HG02798 (cell line): ENCODE measurements around the gene ETNPPL.
"Not testable (repeated sequence)": the region's sequence is repeated elsewhere in the genome, so short reads cannot be mapped to it uniquely, and the experiment has no call there.

ENCODE experiments used
- ATAC-seq: cut with Tn5 transposase; IDR thresholded peaks from one replicate; pipeline ENCODE4 v1.9.1; 2021; ENCODE audit warnings: mild to moderate bottlenecking; ENCODE audit not compliant: unreplicated experiment, poor library complexity

ETNPPL gene

DNA sequence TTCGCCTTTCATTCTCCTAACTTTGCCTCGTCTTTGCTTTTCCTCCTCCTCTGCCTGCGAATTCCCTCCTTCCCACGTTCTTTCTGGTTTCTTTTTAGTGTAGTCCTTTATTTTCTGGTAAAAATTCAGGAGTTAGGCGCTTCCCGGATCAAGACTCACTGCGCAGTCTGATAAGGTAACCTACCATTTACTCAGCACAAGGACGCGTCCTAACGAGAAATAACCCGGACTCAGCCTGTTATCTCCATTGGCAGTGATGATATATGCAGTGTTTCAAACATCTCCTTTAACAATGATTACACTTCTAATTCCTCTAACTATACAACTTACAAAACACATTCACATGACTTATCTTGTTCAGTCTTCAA lies 357 bp upstream of the ETNPPL start:
- ATAC-seq = no peak

DNA sequence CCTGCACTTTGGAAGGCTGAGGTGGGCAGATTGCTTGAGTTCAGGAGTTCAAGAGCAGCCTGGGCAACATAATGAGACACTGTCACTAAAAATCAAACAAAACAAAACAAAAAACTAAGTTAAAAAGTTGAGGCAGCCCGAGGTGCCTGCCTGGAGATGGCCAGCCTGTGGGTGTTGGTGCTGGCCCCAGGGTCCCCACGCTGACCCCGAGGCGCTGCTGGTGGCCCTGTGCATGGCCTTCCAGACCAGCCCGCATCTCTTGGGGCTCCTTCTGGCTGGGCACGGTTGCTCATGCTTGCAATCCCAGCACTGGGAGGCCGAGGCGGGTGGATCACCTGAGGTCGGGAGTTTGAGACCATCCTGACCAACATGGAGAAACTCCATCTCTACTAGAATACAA lies 4.4 kb downstream of the ETNPPL start:
- ATAC-seq = no peak

DNA sequence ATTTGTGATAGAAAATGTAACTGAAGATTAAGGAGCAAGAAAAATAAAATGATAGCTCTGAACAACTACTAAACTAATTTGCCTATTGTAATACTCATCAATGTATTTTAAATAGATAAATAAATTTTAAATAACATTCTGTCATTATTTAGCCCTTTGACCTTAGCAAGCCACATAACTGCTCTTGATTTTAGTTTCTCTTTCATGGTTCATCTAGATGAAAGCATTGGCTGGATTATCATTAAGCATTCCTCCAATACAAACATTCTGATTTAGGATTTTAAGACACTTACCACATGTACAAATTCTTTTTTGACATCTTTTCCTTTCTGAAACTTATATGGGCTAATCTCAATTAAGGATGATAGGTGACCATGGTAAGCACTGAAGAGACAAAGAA lies 8.5 kb downstream of the ETNPPL start:
- no peak for ATAC-seq

DNA sequence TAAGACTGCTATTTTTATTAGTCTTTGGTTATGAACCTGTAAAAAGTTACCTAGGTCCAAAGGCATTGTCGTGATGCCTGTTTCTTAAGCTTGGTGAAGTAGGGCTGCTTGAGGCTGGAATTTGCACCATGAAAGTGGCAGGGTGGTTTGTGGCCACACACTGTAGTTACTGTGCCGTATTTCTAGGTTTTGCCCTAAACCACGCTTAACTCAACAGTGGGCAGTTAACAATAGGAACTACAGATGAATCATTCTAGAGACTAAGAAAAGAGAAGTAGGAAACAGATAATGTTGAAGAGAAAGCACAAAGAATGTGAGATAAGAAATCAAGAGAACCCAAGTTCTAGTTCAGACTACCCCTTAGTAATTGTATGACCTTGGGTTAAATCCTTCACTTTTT lies 11.5 kb downstream of the ETNPPL start:
- ATAC-seq = no peak

DNA sequence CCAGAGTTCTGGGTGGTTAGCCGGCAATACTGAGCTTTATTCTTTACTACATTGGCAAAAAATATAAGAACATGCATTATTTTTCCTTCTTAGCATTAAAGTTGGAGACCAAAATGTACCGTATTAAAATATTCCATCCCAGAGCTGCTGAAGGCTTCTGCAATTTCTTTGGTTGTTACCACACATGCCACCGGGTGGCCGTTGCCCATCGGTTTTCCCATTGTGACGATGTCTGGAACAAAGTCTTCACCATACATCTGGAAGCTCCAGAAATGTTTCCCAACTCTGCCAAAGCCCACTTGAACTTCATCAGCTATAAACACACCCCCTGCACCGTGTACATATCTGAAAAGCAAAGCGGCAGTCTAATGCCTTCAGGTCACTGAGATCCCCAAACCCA lies 13.7 kb downstream of the ETNPPL start:
- no peak for ATAC-seq

DNA sequence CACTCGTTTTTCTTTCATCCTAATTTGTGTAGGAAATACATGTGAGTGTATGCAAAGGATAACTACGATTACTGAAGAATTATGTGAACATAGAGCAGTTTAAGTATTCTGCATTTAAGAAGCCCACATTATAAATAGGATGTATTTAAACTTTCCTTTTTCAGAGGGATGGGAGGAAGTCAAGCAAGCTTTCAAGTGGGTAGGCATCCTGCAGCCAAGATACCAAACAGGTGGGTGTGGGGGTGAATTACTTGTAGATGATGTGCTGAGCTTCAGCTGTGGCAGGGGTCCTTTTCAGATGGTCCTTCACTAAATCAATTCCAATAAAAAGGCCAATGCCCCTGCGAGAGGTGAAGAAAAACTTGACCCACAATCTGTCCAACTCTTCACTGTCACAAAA lies 16.3 kb downstream of the ETNPPL start:
- no peak for ATAC-seq

DNA sequence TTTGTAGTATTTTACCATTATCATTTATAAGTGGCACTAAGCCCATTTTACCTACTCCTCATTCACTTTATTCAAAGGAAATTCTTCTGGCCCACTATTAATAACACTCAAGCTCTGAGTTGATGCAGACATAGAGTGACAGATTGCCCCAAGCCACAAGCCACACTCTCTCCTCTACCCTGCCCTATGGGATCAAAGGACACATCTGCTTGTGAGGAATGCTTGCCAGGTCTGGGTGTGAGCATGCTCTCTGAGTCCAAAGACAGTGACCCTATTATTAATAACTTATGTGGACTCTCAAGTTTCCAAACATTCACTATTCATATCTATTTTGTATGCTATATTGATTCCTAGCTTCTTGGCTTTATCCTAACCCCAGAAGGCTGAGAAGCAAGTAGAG lies 18.5 kb downstream of the ETNPPL start:
- ATAC-seq = no peak

DNA sequence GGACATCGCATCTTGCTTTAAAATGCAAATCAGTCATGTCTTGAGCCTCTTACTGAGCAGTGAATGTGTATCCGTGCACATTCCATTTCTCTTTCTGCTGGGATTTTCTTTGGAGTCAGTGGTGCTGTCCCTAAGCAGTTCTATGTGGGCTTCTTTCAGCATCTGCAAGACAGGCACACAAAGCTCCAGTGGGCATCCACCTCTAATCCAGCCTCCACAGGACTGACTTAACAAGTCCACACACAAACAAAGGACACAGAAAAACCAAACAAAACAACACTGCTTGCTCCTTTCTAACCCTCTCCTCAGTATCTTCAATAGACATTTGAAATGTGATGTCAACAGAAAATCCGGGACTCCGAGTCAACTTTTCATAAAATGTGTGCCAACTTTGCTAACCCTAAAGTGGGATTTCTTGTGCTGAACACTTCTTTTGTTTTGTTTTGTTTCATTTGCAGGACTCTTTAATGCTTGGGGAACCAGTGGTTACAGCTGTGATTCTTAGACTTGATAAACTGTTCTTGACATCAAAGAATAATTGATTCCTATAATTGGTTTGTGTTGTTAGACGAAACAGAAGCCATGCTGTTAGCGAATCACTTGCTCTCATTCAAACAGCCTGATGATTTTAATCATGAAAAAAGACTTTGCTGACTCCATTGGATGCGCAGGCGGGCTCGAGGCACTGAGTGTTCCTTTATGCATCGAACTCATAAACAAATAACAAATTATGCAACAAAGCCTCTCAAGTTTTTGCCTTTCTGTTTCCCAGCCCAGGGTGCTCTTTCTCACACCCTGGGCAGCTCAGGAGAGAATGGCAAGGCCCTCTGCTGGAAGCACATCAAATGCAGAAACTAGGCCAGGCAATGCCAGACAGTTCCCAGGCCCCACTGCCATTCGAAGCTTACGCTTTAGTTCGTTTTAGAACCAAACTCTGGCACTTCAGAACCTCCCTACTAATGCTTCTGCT lies 20.1 kb downstream of the ETNPPL start:
- ATAC-seq = no peak

DNA sequence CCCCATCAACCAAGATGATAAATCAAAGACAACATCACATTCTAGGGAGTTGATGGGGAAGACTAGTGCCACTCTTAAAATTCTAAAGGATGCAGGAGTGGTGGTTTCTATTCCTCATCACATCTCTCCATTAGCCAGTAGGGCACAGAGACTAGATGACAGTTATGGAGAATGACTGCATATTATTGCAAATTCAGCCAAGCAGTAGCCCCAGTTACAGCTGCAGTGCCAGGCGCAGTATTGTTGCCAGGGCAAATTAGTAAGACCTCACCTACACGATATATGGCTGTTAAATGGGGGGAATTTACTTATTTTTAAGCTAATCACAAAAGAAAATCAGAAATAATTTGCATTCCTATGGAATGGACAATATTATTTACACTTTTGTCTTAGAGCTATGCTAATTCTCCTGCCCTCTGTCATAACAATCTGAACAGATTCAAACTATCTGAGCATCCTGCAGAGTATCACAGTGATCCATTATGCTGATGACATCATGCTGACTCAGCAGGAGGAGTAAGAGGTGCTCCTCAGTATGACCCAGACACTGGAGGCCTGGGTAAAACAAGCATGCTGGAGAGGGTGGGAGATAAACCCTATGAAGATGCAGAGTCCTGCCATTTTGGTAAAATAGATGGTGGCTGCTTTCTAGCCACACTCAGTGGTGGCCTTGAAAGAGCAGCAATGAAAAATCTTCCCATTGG lies 24.7 kb downstream of the ETNPPL start:
- ATAC-seq = no peak

DNA sequence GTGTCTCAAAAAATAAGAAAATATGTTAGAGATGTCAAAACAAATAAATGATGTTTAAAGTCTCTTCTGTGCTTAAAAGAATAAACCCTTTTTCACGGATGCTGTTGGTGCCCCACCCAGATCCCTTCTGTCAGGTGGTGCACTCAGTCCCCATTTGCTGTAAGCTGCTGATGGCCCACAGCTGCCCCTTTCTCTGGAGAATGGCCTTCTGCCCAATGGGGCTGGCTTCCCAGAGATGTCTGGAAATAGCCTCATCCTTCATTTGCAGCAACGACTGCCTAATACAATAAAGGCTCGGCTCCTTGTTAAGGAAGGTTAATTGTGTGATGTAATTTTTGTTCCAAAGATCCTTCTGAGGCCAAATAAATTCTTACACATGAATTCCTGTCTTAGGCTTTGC lies 31.8 kb downstream of the ETNPPL start:
- no peak for ATAC-seq

DNA sequence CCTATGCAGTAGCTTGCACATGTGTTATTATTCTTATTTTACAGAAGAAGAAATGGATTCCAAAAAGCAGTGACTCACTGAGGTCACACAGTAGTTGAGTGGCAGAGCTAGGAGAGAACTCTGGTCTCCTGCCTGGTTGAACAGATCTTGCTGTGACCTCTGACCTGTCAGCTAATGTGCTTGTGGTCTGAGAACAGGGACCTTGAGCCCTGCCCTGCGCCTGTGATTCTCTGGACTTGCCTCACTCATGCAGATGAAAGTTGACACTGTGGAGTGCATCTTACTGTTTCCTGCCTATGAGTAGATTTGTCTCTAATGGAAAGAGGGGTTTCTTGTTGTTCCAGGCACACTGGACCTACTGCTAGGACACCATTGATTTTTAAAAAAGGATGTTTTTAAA lies 32.3 kb downstream of the ETNPPL start:
- no peak for ATAC-seq

DNA sequence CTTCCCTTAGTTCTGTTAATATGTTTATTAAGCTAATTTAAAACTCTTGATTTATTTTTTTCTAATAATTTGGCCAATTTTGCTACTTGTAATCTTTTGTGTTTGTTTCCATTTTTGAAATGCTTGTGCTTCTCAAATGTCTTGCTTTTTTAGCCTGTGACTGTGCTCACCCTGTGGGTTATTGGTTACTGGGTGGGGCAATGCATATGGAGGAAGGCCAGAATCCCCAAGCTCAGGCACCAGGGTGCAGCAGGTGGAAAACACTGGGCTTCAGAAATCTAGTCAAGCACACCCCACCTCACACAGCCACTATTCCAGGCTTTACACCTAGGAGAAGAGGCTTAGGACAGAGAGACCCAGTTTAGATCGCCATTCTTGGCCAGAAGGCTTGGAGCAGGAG lies 33.1 kb downstream of the ETNPPL start:
- no peak for ATAC-seq

DNA sequence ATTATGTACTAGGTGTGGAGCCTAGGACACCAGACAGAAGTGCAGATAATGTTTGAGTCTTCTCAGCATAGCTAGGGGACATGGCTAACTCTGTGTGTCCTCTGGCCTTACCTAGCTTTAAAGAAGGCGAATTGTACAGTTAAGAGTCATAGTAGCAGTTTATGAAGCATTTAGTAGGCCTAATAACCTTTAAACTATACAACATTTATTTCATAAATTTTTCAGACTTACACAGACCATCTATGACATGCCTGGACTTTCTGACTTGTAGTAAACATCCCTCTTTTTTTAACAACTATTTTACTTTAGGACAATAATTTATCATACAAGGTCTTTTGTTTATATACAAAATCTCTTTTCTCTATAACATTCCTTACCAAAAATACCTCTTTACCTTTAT lies 37.4 kb downstream of the ETNPPL start:
- ATAC-seq = no peak

DNA sequence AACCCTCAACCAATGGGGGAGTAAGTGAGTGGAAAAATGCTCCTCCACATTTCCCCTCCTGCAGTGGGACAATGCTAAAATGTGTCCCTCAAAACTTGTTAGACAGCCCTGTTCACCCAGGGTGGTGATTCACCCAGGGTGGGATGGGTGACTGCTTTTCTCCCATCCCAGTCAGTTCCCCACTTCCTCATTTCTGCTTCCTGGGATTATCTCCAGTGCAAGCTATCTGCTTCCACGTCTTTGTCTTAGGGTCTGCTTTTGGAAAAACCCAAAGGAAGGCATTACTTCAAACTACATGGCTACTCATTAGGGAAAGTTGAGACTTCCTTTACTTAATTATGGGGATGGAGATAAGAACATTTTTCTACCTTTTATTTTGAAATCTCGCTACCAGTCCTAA lies 45.5 kb downstream of the ETNPPL start:
- no peak for ATAC-seq

DNA sequence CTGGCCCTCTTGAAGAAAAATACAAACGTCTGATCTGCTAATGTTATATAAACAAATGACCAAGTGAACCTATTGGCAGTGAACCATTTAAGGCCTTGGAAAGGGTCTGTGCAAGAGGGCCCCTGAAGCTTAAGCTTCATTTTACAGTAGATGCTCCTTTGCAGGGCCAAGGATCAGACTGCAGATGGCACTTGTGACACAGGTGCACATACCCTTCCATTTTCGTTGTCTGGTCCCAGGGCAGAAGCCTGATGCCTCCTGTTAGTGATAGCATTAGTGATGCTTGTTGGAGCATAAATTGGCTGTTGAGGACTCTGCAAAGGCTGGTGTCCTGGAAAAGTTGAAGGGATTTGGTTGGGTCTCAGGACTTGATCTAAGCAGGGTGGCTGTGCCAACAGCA lies 46.5 kb downstream of the ETNPPL start:
- no peak for ATAC-seq

DNA sequence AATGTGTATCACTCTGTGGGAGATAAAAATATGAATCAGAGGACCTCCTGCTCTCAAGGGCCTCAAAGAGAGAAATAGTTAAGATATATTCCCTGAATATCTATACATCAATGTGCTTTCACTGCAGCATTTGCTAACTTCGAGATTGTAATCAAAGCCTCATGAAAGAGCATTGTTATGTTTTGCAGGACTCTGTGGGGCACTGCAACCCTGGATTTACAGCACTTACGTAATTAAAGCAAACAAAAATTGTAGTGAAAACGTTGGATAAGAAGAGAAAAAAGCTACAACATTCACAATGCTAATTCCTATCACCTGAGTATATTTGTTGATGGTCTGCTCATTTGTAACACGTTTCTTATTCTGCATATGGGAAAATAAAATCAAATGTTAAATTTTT lies 48.0 kb downstream of the ETNPPL start:
- no peak for ATAC-seq

DNA sequence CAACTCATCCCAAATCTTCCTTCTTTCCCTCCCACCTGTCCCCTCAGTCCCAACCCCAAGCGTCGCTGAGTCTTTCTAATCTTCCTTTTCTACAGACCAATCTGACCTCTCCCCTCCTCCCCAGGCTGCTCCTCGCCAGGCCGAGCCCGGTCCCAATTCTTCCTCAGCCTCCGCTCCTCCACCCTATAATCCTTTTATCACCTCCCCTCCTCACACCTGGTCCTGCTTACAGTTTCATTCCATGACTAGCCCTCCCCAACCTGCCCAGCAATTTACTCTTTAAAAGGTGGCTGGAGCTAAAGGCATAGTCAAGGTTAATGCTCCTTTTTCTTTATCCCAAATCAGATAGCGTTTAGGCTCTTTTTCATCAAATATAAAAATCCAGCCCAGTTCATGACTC lies 52.3 kb downstream of the ETNPPL start:
- not testable (repeated sequence) for ATAC-seq

DNA sequence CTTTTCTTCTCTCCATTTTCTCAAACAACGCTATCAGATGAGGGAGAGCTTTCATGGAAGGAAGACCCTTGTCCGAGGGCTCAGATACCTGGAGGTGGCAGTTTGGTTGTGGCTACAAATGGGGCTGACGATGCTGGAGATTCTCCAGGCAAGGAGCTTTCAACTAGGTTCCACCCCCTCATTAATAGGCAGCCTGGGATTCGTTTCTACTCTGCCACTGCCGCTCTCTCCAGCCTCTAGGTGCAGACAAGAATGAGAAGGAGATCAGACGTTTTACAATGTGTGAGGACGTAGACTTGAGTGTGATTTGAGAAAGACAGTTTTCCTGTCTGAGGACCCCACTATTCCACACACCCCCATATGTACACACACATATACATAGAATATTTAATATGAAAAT lies 53.1 kb downstream of the ETNPPL start:
- no peak for ATAC-seq

DNA sequence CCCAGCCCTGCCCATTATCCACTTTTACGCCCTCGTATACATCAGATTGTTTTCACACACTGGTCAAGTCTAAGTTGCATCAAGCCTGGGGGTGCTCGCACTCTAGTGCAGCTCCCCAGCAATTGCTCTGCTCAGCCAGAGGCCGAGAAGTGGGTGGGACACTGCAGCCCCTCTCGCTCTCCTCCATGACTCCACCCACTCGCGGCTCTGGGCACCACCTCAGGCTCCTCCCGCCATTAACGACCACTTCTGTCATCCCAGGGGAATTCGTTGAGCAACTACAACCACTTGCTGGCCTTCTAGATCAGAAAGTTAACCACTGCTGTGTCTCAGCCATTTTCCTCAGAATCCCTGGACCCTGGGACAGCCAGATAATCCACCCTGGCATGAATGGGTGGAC lies 53.6 kb downstream of the ETNPPL start:
- ATAC-seq = no peak

DNA sequence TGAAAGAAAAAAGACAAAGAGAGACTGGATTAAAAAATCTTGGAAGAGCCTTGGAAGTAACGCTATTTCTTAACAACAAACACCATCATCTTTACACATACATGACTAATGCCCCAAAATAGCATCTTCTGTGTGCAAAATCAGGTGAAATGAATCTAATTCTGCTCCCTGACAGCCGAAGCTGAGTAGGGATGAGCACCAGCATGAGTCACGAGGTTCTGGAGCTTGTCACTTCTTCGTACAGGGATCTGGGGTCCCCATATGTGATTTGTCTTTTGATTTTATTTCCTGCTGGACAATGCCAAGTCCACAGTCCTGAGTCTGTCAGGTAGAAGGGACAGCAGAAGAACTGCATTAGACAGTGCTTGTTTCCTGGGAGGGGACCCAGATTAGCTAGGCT lies 56.6 kb downstream of the ETNPPL start:
- ATAC-seq = no peak

DNA sequence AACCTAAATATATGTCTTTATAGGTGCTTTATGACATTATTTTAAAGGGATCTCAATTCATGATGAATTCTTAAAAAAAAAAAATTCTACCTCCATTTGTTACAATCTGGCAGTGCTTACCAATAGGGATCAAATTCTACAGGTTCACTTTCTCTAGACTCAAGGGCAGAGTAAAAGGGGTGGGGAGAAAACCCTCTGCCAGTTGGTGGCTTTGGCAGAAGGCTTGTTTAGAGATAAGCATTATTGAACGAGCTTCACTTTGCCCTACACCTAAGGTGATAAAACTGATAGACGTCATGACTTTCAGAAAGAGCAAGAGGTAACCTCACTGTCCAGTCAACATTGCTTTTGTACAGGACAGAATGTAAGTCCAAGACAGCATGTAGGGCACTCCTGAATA lies 58.9 kb downstream of the ETNPPL start:
- ATAC-seq = no peak

DNA sequence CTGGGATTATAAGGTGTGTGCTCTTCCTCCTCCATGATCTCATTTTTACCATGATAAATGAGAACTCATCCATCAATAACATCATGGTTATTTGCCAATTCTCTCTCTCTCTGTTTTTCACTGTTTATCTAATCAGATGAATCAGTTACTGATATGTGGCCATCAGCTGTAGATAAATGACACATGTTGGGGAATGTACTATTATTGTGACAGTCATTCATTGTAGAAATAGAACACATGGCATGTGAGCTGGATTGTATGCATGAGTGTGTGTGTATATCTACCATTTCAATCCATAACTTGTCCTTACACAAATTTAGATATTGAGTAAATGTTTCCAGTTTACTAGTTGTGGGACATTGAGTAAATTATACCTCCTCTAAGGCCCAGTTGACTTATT lies 59.5 kb downstream of the ETNPPL start:
- ATAC-seq = no peak
